Measurements from ENCODE around the gene PRX.
"Not testable (repeated sequence)": the region's sequence is repeated elsewhere in the genome, so short reads cannot be mapped to it uniquely, and the experiment has no call there.

Gene PRX

GRCh38 chr19:40413291-40413845 is at the start of gene PRX:
Gene PRX (minus strand): TSS chr19:40413378. CDS start chr19:40407932, 5,446 bp downstream.
- no peak for DNase-seq (ENCODE audit: low spot score)

- DNase-seq (ENCODE audit: low spot score) = no peak
Measured at GRCh38 chr19:40461669-40462221, 48.6 kb upstream of the PRX start.

- no peak for DNase-seq (ENCODE audit: low spot score)
Measured at GRCh38 chr19:40460185-40460584, 47.0 kb upstream of the PRX start.

GRCh38 chr19:40458597-40458974 is 45.4 kb upstream of the PRX start:
- DNase-seq (ENCODE audit: low spot score) = no peak

GRCh38 chr19:40457953-40458596 is 44.9 kb upstream of the PRX start:
- DNase-seq (ENCODE audit: low spot score) = no peak

- DNase-seq (ENCODE audit: low spot score) = no peak
Measured at GRCh38 chr19:40457048-40457447, 43.9 kb upstream of the PRX start.

- DNase-seq (ENCODE audit: low spot score) = not testable (repeated sequence)
Measured at GRCh38 chr19:40453943-40454342, 40.8 kb upstream of the PRX start.

- DNase-seq (ENCODE audit: low spot score) = no peak
Measured at GRCh38 chr19:40453151-40453735, 40.1 kb upstream of the PRX start.

GRCh38 chr19:40452016-40452415 is 38.8 kb upstream of the PRX start:
- DNase-seq (ENCODE audit: low spot score) = no peak

GRCh38 chr19:40450664-40451063 is 37.5 kb upstream of the PRX start:
- DNase-seq (ENCODE audit: low spot score) = no peak

- DNase-seq (ENCODE audit: low spot score) = no peak
Measured at GRCh38 chr19:40449506-40449905, 36.3 kb upstream of the PRX start.

- no peak for DNase-seq (ENCODE audit: low spot score)
Measured at GRCh38 chr19:40446263-40446784, 33.1 kb upstream of the PRX start.

GRCh38 chr19:40445780-40446262 is 32.6 kb upstream of the PRX start:
- DNase-seq (ENCODE audit: low spot score) = peak; percentile 15

GRCh38 chr19:40444825-40445312 is 31.7 kb upstream of the PRX start:
- no peak for DNase-seq (ENCODE audit: low spot score)

- DNase-seq (ENCODE audit: low spot score) = peak; percentile 95
Measured at GRCh38 chr19:40444000-40444824, 31.0 kb upstream of the PRX start, which contains the start of gene SERTAD3. Gene SERTAD3 (minus strand): TSS chr19:40444335. CDS start chr19:40442080, 2,255 bp downstream.

- peak; percentile 100 for DNase-seq (ENCODE audit: low spot score)
Measured at GRCh38 chr19:40443131-40443999, 30.2 kb upstream of the PRX start.

GRCh38 chr19:40442328-40443130 is 29.4 kb upstream of the PRX start:
- no peak for DNase-seq (ENCODE audit: low spot score)

- no peak for DNase-seq (ENCODE audit: low spot score)
Measured at GRCh38 chr19:40441719-40442253, 28.6 kb upstream of the PRX start.

- no peak for DNase-seq (ENCODE audit: low spot score)
Measured at GRCh38 chr19:40438284-40438683, 25.1 kb upstream of the PRX start.

Data from COLO829 (cell line).